Endothelial cell of umbilical vein (primary cell): Measurements from ENCODE around the gene UBE2E2.

Source experiments
- TF ChIP-seq, protein P1 (sequence below), 2 donors: IDR thresholded peaks; 1 replicate in 1 of 2; 2 replicates in 1 of 2; pipeline ENCODE4 v1.5.1; 2011; ENCODE audit warnings: low read length in 2 of 2, mild to moderate bottlenecking in 2 of 2, moderate library complexity in 2 of 2, control low read depth in 1 of 2, inconsistent platforms in 1 of 2, low read depth in 1 of 2; ENCODE audit not compliant: insufficient read depth in 1 of 2; ENCODE audit errors: extremely low read depth in 1 of 2
- TF ChIP-seq, protein P2 (sequence below): IDR thresholded peaks from 2 replicates; pipeline ENCODE4 v1.6.1; 2011; ENCODE audit not compliant: insufficient read depth, insufficient read length

DNA sequence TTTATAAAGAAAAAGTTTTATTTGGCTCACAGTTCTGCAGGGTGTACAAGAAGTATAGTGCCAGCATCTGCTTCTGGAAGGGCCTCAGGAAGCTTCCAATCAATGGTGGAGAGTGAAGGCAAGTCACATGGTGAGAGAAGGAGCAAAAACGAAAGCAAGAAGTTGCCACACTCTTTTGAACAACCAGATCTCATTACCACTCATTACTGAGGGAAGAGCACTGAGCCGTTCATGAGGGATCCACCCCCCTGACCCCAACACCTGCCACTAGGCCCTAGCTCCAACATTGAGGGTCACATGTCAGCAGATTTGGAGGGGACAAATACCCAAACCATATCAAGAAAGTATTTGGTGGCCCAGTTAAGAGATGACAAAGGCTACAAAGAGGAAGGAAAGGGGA is 363.4 kb downstream of the UBE2E2 start:
- TF ChIP-seq, protein P1, sequence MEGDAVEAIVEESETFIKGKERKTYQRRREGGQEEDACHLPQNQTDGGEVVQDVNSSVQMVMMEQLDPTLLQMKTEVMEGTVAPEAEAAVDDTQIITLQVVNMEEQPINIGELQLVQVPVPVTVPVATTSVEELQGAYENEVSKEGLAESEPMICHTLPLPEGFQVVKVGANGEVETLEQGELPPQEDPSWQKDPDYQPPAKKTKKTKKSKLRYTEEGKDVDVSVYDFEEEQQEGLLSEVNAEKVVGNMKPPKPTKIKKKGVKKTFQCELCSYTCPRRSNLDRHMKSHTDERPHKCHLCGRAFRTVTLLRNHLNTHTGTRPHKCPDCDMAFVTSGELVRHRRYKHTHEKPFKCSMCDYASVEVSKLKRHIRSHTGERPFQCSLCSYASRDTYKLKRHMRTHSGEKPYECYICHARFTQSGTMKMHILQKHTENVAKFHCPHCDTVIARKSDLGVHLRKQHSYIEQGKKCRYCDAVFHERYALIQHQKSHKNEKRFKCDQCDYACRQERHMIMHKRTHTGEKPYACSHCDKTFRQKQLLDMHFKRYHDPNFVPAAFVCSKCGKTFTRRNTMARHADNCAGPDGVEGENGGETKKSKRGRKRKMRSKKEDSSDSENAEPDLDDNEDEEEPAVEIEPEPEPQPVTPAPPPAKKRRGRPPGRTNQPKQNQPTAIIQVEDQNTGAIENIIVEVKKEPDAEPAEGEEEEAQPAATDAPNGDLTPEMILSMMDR (IDR thresholded peaks at IDR 0.05; ENCODE audit: extremely low read depth in 1 of 2, insufficient read depth in 1 of 2, low read depth in 1 of 2, low read length in 2 of 2): no peak
- TF ChIP-seq, protein P2, sequence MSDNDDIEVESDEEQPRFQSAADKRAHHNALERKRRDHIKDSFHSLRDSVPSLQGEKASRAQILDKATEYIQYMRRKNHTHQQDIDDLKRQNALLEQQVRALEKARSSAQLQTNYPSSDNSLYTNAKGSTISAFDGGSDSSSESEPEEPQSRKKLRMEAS: no peak
